A549 (cell line): ENCODE results near the gene KLHDC1. TPM values are rescaled to one million over a fixed set of nuclear protein-coding genes. Genes with fewer than 3 reads are reported as not detected.

Experiments used
- ATAC-seq, 2 experiments: fragments of 200-7000 bp in 1 of 2; fragments of >200 bp in 1 of 2; cut with Nextera tagmentation in 1 of 2; cut with Tn5 transposase in 1 of 2; 3 replicates each; pipeline versions ENCODE4 v1.8.0 to v1.9.1; 2018 to 2020; ENCODE audit warnings: mild to moderate bottlenecking in 1 of 2, moderate library complexity in 1 of 2
- CTCF ChIA-PET: fragments of 300-600 bp; sonication (Branson Sonifier 250); formaldehyde crosslinking; extraction: SDS; loops from one replicate; lab custom pipeline; 2021; ENCODE audit warnings: antibody characterized with exemption, inconsistent platforms; lab: Yijun Ruan, JAX
- POLR2A ChIA-PET: fragments of 350-600 bp; formaldehyde crosslinking; extraction: SDS; loops from one replicate; lab custom pipeline; 2021; ENCODE audit warnings: antibody characterized with exemption, inconsistent platforms; lab: Yijun Ruan, JAX
- DNase-seq, 2 experiments: peaks; one replicate each; pipeline versions ENCODE4 v3.0.0 to v3.0.0-alpha.2; 2011 to 2016; ENCODE audit warnings: low read depth in 1 of 2, low spot score in 1 of 2
- FAIRE-seq: peaks from 2 replicates; lab custom pipeline; 2011; peaks lifted over from hg19 to GRCh38; lab: Jason Lieb, UNC
- H3K27ac ChIP-seq, 2 experiments: fragments of >200 bp; sonication (Bioruptor Twin); formaldehyde crosslinking; 3 replicates each; pipeline ENCODE4 v1.5.1; 2016 to 2017
- H3K4me1 ChIP-seq: fragments of >200 bp; sonication (Bioruptor Twin); formaldehyde crosslinking; 3 replicates; pipeline ENCODE4 v1.6.1; 2016
- H3K4me2 ChIP-seq: fragments of >200 bp; sonication (Bioruptor Twin); formaldehyde crosslinking; 3 replicates; pipeline ENCODE4 v1.6.1; 2016
- H3K4me3 ChIP-seq: fragments of >200 bp; sonication (Bioruptor Twin); formaldehyde crosslinking; 3 replicates; pipeline ENCODE4 v1.5.1; 2016
- H3K9me3 ChIP-seq: fragments of >200 bp; sonication (Bioruptor Twin); formaldehyde crosslinking; 3 replicates; pipeline ENCODE4 v1.6.1; 2016
- E2F6 ChIP-seq: IDR thresholded peaks from 2 replicates; pipeline ENCODE4 v1.6.1; 2012; ENCODE audit warnings: low read depth, borderline replicate concordance
- EHF ChIP-seq: fragments of 250-450 bp; sonication (Bioruptor Pico); IDR thresholded peaks from 2 replicates; pipeline ENCODE4 v1.5.0; 2020; ENCODE audit warnings: mild to moderate bottlenecking
- FOSL2 ChIP-seq, 2 experiments: fragments of 450-650 bp in 1 of 2; fragments of >200 bp in 1 of 2; sonication (Bioruptor Twin) in 1 of 2; formaldehyde crosslinking; IDR thresholded peaks; 2 replicates each; pipeline versions ENCODE4 v1.5.0 to v1.6.1; 2016 to 2020; ENCODE audit warnings: mild to moderate bottlenecking in 1 of 2, moderate library complexity in 1 of 2
- GATA3 ChIP-seq: IDR thresholded peaks from 2 replicates; pipeline ENCODE4 v1.6.1; 2012; ENCODE audit warnings: borderline replicate concordance
- HES2 ChIP-seq: fragments of >200 bp; sonication (Bioruptor Twin); formaldehyde crosslinking; IDR thresholded peaks from 2 replicates; pipeline ENCODE4 v1.6.1; 2016
- HOXA7 ChIP-seq: fragments of 250-450 bp; sonication (Bioruptor Pico); IDR thresholded peaks from 2 replicates; pipeline ENCODE4 v1.5.0; 2020; ENCODE audit warnings: mild to moderate bottlenecking, moderate library complexity
- KDM1A ChIP-seq: fragments of 200-600 bp; sonication (generic); IDR thresholded peaks from 2 replicates; pipeline ENCODE4 v1.6.1; 2016; ENCODE audit warnings: low read depth, mild to moderate bottlenecking
- KDM5A ChIP-seq: fragments of 200-600 bp; sonication (generic); IDR thresholded peaks from 2 replicates; pipeline ENCODE4 v1.6.1; 2016; ENCODE audit warnings: antibody characterized with exemption, mild to moderate bottlenecking
- MAFK ChIP-seq: fragments of 450-650 bp; IDR thresholded peaks from 2 replicates; pipeline ENCODE4 v1.6.1; 2014; ENCODE audit not compliant: partially characterized antibody
- NPAS2 ChIP-seq: fragments of 250-450 bp; sonication (Bioruptor Pico); IDR thresholded peaks from 2 replicates; pipeline ENCODE4 v1.8.0; 2022; ENCODE audit warnings: mild to moderate bottlenecking, moderate library complexity, borderline replicate concordance
- POLR2A ChIP-seq: IDR thresholded peaks from 2 replicates; pipeline ENCODE4 v1.6.1; 2012; ENCODE audit warnings: mild to moderate bottlenecking, low read length
- SMC3 ChIP-seq: fragments of >200 bp; sonication (Bioruptor Twin); formaldehyde crosslinking; IDR thresholded peaks from 3 replicates; pipeline ENCODE4 v1.6.1; 2018; ENCODE audit warnings: inconsistent platforms
- TP53 ChIP-seq: fragments of 250-450 bp; sonication (Bioruptor Pico); IDR thresholded peaks from 2 replicates; pipeline ENCODE4 v1.5.0; 2021; ENCODE audit warnings: mild to moderate bottlenecking, moderate library complexity
- ZC3H11A ChIP-seq: fragments of 450-650 bp; IDR thresholded peaks from 2 replicates; pipeline ENCODE4 v1.6.1; 2014; ENCODE audit warnings: antibody characterized with exemption, mild to moderate bottlenecking
- ZSCAN20 ChIP-seq: fragments of 250-450 bp; sonication (Bioruptor Pico); IDR thresholded peaks from 2 replicates; pipeline ENCODE4 v1.8.0; 2022; ENCODE audit warnings: mild to moderate bottlenecking, moderate library complexity
- WGBS: methylation state at CpG from one replicate; pipeline ENCODE4 v1.1.6; 2017; ENCODE audit errors: missing lambda C conversion rate; 5-methylcytosine and 5-hydroxymethylcytosine counted together
- polyA plus RNA-seq, 4 experiments: library from polyadenylated mRNA; depleted of rRNA in 3 of 4; stranded (reverse); fragments of >200 nt; fragmentation: RNase III in 1 of 4; extraction: RNeasy Plus Mini Kit Qiagen cat#74134 plus additional on column Dnase treatment in 1 of 4; gene quantifications; 2 replicates in 3 of 4; 3 replicates in 1 of 4; pipeline ENCODE4 v1.2.3, GENCODE V29; 2011 to 2017
- TF ChIP-seq, protein P1 (sequence below): fragments of 200-600 bp; sonication (generic); IDR thresholded peaks from 2 replicates; pipeline ENCODE4 v1.6.1; 2016; ENCODE audit warnings: antibody characterized with exemption, mild to moderate bottlenecking, moderate library complexity
- TF ChIP-seq, protein P2 (sequence below): fragments of 250-450 bp; sonication (Bioruptor Pico); IDR thresholded peaks from 2 replicates; pipeline ENCODE4 v1.5.0; 2020; ENCODE audit warnings: low read depth, mild to moderate bottlenecking, moderate library complexity
- TF ChIP-seq, protein P3 (sequence below): fragments of 150-350 bp; IDR thresholded peaks from 2 replicates; pipeline ENCODE4 v1.6.1; 2014; ENCODE audit warnings: low read depth, mild to moderate bottlenecking, low read length

Gene KLHDC1
- polyA plus RNA-seq, 2 of the 4 experiments (the other 2 are of a cell fraction): 0.74 to 1.1 TPM

GRCh38 chr14:49766839-49767238 is 73.9 kb downstream of the KLHDC1 start:
- DNase-seq: no peak
- no peak for FAIRE-seq

GRCh38 chr14:49767270-49767570 is 74.3 kb downstream of the KLHDC1 start:
- H3K9me3 ChIP-seq: no peaks in the 10 kb centered on the region
- TF ChIP-seq, protein P1, sequence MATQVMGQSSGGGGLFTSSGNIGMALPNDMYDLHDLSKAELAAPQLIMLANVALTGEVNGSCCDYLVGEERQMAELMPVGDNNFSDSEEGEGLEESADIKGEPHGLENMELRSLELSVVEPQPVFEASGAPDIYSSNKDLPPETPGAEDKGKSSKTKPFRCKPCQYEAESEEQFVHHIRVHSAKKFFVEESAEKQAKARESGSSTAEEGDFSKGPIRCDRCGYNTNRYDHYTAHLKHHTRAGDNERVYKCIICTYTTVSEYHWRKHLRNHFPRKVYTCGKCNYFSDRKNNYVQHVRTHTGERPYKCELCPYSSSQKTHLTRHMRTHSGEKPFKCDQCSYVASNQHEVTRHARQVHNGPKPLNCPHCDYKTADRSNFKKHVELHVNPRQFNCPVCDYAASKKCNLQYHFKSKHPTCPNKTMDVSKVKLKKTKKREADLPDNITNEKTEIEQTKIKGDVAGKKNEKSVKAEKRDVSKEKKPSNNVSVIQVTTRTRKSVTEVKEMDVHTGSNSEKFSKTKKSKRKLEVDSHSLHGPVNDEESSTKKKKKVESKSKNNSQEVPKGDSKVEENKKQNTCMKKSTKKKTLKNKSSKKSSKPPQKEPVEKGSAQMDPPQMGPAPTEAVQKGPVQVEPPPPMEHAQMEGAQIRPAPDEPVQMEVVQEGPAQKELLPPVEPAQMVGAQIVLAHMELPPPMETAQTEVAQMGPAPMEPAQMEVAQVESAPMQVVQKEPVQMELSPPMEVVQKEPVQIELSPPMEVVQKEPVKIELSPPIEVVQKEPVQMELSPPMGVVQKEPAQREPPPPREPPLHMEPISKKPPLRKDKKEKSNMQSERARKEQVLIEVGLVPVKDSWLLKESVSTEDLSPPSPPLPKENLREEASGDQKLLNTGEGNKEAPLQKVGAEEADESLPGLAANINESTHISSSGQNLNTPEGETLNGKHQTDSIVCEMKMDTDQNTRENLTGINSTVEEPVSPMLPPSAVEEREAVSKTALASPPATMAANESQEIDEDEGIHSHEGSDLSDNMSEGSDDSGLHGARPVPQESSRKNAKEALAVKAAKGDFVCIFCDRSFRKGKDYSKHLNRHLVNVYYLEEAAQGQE: 0 out of 2 replicates have a peak, but pooled peaks have one; percentile 5
- no peak for TF ChIP-seq MAFK
- H3K4me1 ChIP-seq: peaks cover 33% of the 10 kb centered on the region
- peak overlapping the region; percentile 89 for H3K4me2 ChIP-seq
- ChIA-PET POLR2A (interaction anchor here (0.6 to 2.9 kb wide), 14 partner anchors 15 to 1019 kb away, joined by 3 to 43 read pairs (median 5); partner anchors contain the start of genes DNAAF2, KLHDC1, MGAT2 and NEMF), CTCF (interaction anchor here (0.7 to 6.3 kb wide), 13 partner anchors 9 to 144 kb away, joined by 3 to 38 read pairs (median 5); partner anchors contain the start of gene DNAAF2)
- peak overlapping the region; percentile 94 to 96 for H3K27ac ChIP-seq
- 1% methylated on average over 9 of the region's 9 CpGs for WGBS
- peak overlapping the region; percentile 93 for H3K4me3 ChIP-seq
- no peak for DNase-seq
- FAIRE-seq: no peak
- ATAC-seq: no peak

More at GRCh38 chr14:49766839-49767238, 73.9 kb downstream of the KLHDC1 start:
- ATAC-seq: no peak
- Histone ChIP-seq H3K9me3 (no peaks in the 10 kb centered on the region), H3K4me2 (peak overlapping the region; percentile 89), H3K4me3 (peak overlapping the region; percentile 93), H3K27ac (peak overlapping the region; percentile 94 to 96), H3K4me1 (peaks cover 29% of the 10 kb centered on the region)
- POLR2A ChIA-PET: interaction anchor here (0.6 to 2.9 kb wide), 14 partner anchors 16 to 1044 kb away, joined by 3 to 43 read pairs (median 5); partner anchors contain the start of genes DNAAF2, KLHDC1, MGAT2 and NEMF
- TF ChIP-seq FOSL2 (IDR thresholded peaks at IDR 0.05): no peak
- TF ChIP-seq FOSL2 (CRISPR knock-in tag; IDR thresholded peaks at IDR 0.05): no peak
- no peak for TF ChIP-seq ZC3H11A
- no peak for TF ChIP-seq HOXA7 (CRISPR knock-in tag)
- no peak for TF ChIP-seq POLR2A
- TF ChIP-seq, protein P2, sequence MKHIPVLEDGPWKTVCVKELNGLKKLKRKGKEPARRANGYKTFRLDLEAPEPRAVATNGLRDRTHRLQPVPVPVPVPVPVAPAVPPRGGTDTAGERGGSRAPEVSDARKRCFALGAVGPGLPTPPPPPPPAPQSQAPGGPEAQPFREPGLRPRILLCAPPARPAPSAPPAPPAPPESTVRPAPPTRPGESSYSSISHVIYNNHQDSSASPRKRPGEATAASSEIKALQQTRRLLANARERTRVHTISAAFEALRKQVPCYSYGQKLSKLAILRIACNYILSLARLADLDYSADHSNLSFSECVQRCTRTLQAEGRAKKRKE (CRISPR knock-in tag): no peak
- TF ChIP-seq KDM1A: no peak
- TF ChIP-seq TP53 (CRISPR knock-in tag): no peak
- TF ChIP-seq GATA3: no peak
- TF ChIP-seq NPAS2: no peak
- TF ChIP-seq E2F6: no peak
- TF ChIP-seq, protein P3, sequence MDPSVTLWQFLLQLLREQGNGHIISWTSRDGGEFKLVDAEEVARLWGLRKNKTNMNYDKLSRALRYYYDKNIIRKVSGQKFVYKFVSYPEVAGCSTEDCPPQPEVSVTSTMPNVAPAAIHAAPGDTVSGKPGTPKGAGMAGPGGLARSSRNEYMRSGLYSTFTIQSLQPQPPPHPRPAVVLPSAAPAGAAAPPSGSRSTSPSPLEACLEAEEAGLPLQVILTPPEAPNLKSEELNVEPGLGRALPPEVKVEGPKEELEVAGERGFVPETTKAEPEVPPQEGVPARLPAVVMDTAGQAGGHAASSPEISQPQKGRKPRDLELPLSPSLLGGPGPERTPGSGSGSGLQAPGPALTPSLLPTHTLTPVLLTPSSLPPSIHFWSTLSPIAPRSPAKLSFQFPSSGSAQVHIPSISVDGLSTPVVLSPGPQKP: no peak
- no peak for TF ChIP-seq EHF (CRISPR knock-in tag)
- no peak for TF ChIP-seq ZSCAN20 (CRISPR knock-in tag)
- no peak for TF ChIP-seq HES2
- TF ChIP-seq, protein P1: no peak
- TF ChIP-seq KDM5A: no peak
- no peak for TF ChIP-seq SMC3
- CTCF ChIA-PET: interaction anchor here (0.7 to 6.3 kb wide), 10 partner anchors 14 to 143 kb away, joined by 3 to 38 read pairs (median 6); partner anchors contain the start of gene DNAAF2
- WGBS: 95% methylated on average over 10 of the region's 10 CpGs
